ENCODE data around the gene LASP1. TPM values are rescaled to one million over a fixed set of nuclear protein-coding genes. Genes with fewer than 3 reads are reported as not detected.

The LASP1 gene
- total RNA-seq, 1 experiment from 2014 or later, result 106 TPM

DNA sequence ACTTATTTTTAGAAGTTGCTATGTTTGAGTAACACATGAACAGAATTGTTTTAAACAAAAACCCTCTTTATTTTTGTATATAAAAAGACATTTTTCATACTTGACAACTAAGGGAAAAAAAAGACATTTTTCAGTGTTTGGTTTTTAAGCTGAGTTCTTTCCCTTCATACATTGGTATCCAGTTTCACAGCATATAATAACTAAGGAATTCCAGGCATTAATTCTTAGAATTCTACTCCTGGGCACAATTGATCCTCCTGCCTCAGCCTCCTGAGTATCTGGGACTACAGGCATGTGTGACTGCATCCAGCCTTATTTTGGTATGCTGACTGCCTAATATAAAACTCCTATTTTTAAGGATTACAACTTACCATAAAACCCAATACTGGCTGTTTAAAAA is 88.9 kb downstream of the LASP1 start:
- TF ChIP-seq EZH2 (IDR thresholded peaks at IDR 0.05; ENCODE audit: low read length, unreplicated experiment) (no peak), EZH2phosphoT487 (IDR thresholded peaks at IDR 0.05; ENCODE audit: borderline replicate concordance, low read length) (no peak)
- TF ChIP-seq, protein P1, sequence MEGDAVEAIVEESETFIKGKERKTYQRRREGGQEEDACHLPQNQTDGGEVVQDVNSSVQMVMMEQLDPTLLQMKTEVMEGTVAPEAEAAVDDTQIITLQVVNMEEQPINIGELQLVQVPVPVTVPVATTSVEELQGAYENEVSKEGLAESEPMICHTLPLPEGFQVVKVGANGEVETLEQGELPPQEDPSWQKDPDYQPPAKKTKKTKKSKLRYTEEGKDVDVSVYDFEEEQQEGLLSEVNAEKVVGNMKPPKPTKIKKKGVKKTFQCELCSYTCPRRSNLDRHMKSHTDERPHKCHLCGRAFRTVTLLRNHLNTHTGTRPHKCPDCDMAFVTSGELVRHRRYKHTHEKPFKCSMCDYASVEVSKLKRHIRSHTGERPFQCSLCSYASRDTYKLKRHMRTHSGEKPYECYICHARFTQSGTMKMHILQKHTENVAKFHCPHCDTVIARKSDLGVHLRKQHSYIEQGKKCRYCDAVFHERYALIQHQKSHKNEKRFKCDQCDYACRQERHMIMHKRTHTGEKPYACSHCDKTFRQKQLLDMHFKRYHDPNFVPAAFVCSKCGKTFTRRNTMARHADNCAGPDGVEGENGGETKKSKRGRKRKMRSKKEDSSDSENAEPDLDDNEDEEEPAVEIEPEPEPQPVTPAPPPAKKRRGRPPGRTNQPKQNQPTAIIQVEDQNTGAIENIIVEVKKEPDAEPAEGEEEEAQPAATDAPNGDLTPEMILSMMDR (conservative IDR thresholded peaks at IDR 0.05; ENCODE audit: low read depth, low read length), result no peak
- Histone ChIP-seq H3K27ac (ENCODE audit: low read length) (no peak overlapping the region), H2AFZ (ENCODE audit: low read length) (no peak overlapping the region)

DNA sequence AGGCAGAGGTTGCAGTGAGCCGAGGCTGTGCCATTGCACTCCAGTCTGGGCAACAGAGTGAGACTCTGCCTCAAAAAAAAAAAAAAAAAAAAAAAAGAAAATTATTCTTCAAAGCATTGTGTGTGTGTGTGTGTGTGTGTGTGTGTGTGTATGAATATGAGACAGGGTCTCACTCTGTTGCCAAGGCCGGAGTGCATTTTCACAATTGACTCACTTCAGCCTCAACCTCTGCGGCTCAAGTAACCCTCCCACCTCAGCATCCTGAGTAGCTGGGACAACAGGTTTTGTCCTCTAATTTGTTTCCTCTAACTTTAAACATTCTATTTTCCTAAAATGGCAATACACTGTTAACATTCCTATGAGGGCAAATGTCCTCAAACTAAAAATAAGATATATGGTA is 89.7 kb downstream of the LASP1 start:
- Histone ChIP-seq H3K9me3 (ENCODE audit: low read length) (no peaks in the 10 kb centered on the region), H3K27ac (ENCODE audit: low read length) (no peak overlapping the region), H3K27me3 (ENCODE audit: low read length) (no peaks in the 10 kb centered on the region), H3K9ac (ENCODE audit: low read length) (no peak overlapping the region), H3K9me2 (replicated peaks; ENCODE audit: low read length) (no peaks in the 10 kb centered on the region), H3K4me2 (ENCODE audit: low read length) (no peak overlapping the region), H3F3A (ENCODE audit: low read length, unreplicated experiment) (no peaks in the 10 kb centered on the region), H3K4me1 (ENCODE audit: insufficient read depth, low read length) (no peaks in the 10 kb centered on the region; the same call in 1 of the 2 replicates), H3K79me2 (ENCODE audit: low read length) (no peaks in the 10 kb centered on the region), H4K20me1 (ENCODE audit: low read length) (no peaks in the 10 kb centered on the region), H2AFZ (ENCODE audit: low read length) (no peak overlapping the region), H3K36me3 (ENCODE audit: low read depth, low read length) (no peaks in the 10 kb centered on the region), H3K4me3 (ENCODE audit: low read length) (no peak overlapping the region)
- no peak for DNase-seq
- no TSS peak for BruUV-seq (replicated peaks)
- ChIA-PET POLR2A (ENCODE audit: unreplicated experiment) (no interaction called here), CTCF (no interaction called here)
- TF ChIP-seq EZH2phosphoT487 (IDR thresholded peaks at IDR 0.05; ENCODE audit: borderline replicate concordance, low read length) (no peak), EZH2 (IDR thresholded peaks at IDR 0.05; ENCODE audit: low read length, unreplicated experiment) (no peak)
- TF ChIP-seq, protein P1 (conservative IDR thresholded peaks at IDR 0.05; ENCODE audit: low read depth, low read length), result no peak
- no peak for ATAC-seq
- intact Hi-C loops (cut with micrococcal nuclease), result no loop called here

More for the DNA sequence above, 88.9 kb downstream of the LASP1 start:
- Histone ChIP-seq H3K4me2 (ENCODE audit: low read length) (no peak overlapping the region), H3K9me2 (replicated peaks; ENCODE audit: low read length) (no peaks in the 10 kb centered on the region), H4K20me1 (ENCODE audit: low read length) (no peaks in the 10 kb centered on the region), H3K36me3 (ENCODE audit: low read depth, low read length) (no peaks in the 10 kb centered on the region), H3K4me1 (ENCODE audit: insufficient read depth, low read length) (no peaks in the 10 kb centered on the region; the same call in 1 of the 2 replicates), H3K4me3 (ENCODE audit: low read length) (no peak overlapping the region), H3K9me3 (ENCODE audit: low read length) (no peaks in the 10 kb centered on the region), H3F3A (ENCODE audit: low read length, unreplicated experiment) (no peaks in the 10 kb centered on the region), H3K27me3 (ENCODE audit: low read length) (no peaks in the 10 kb centered on the region), H3K9ac (ENCODE audit: low read length) (no peak overlapping the region), H3K79me2 (ENCODE audit: low read length) (no peaks in the 10 kb centered on the region)
- ATAC-seq, result no peak
- DNase-seq, result no peak
- intact Hi-C loops (cut with micrococcal nuclease), result no loop called here
- ChIA-PET POLR2A (ENCODE audit: unreplicated experiment) (no interaction called here), CTCF (no interaction called here)
- no TSS peak for BruUV-seq (replicated peaks)

DNA sequence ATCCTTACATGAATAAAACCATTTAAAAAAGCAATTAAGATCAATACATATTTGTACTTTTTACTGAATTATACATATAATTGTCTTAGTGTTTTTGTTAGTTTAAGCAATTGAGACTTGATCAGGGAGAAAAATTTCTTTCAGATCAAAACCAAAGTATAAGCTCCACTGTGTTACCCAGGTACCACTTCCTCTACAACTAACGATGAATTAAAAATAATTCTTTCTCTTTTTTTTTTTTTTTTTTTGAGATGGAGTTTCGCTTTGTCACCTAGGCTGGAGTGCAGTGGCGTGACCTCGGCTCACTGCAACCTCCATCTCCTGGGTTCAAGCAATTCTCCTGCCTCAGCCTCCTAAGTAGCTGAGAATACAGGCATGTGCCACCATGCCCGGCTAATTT is 90.5 kb downstream of the LASP1 start:
- no TSS peak for BruUV-seq (replicated peaks)
- ChIA-PET POLR2A (ENCODE audit: unreplicated experiment) (no interaction called here), CTCF (no interaction called here)

More for the DNA sequence above, 90.5 kb downstream of the LASP1 start:
- Histone ChIP-seq H3K4me2 (ENCODE audit: low read length) (no peak overlapping the region), H3K4me3 (ENCODE audit: low read length) (no peak overlapping the region), H3K79me2 (ENCODE audit: low read length) (no peaks in the 10 kb centered on the region), H3F3A (ENCODE audit: low read length, unreplicated experiment) (no peaks in the 10 kb centered on the region), H3K27ac (ENCODE audit: low read length) (no peak overlapping the region), H3K9me3 (ENCODE audit: low read length) (no peaks in the 10 kb centered on the region), H2AFZ (ENCODE audit: low read length) (no peak overlapping the region), H4K20me1 (ENCODE audit: low read length) (no peaks in the 10 kb centered on the region), H3K9me2 (replicated peaks; ENCODE audit: low read length) (no peaks in the 10 kb centered on the region), H3K9ac (ENCODE audit: low read length) (no peak overlapping the region), H3K36me3 (ENCODE audit: low read depth, low read length) (no peaks in the 10 kb centered on the region), H3K27me3 (ENCODE audit: low read length) (no peaks in the 10 kb centered on the region), H3K4me1 (ENCODE audit: insufficient read depth, low read length) (no peaks in the 10 kb centered on the region; the same call in 1 of the 2 replicates)
- no peak for ATAC-seq
- no peak for DNase-seq
- no peak for TF ChIP-seq EZH2phosphoT487 (IDR thresholded peaks at IDR 0.05; ENCODE audit: borderline replicate concordance, low read length)
- TF ChIP-seq, protein P1 (conservative IDR thresholded peaks at IDR 0.05; ENCODE audit: low read depth, low read length), result no peak
- no peak for TF ChIP-seq EZH2 (IDR thresholded peaks at IDR 0.05; ENCODE audit: low read length, unreplicated experiment)
- intact Hi-C loops (cut with micrococcal nuclease), result no loop called here
